Hypothalamus (tissue), 51 donors: ENCODE measurements around the gene REPS2.

Experiments used
- DNase-seq, 51 donors: peaks; one replicate each; lab custom pipeline; 2025; lab: John Stamatoyannopoulos, UW

The REPS2 gene

DNA sequence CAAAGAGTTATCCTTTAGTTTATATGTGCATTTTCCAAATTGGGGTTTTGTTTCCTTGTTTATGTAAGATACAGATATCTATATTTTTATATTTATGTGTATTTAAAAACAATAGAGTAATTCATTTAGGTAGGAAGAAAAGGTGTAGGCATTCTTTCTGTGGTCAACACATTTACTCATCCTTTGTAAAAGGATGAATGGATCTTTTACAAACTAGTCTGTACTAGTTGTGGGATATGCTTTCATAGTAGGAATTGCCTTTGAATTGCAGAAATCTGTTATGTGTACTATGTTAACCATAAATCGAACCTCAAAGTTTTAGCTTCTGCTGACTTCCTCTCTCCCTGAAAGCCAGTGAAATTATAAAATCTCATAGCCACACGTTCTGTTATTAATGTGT, 128.5 kb downstream of the REPS2 start:
- DNase-seq: no peak

DNA sequence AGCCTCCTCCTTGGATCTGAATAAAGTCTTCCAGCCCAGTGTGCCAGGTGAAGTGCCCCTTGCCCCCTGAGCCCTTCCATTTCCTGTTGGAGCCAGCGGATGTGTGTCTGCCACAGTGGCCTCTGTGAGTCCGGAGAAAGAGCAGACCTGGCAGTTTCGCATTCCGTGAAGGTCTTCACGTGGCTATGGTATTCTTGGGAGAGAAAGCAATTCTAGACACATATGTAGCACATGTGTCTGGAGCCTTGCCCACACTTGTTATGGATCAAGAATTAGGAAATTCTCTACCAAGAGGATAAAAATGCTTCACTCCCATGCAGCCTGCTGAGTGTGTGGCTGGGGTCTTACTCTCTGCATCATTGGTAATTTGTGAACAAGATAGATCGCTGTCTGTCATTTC, 130.9 kb downstream of the REPS2 start:
- DNase-seq: no peak

DNA sequence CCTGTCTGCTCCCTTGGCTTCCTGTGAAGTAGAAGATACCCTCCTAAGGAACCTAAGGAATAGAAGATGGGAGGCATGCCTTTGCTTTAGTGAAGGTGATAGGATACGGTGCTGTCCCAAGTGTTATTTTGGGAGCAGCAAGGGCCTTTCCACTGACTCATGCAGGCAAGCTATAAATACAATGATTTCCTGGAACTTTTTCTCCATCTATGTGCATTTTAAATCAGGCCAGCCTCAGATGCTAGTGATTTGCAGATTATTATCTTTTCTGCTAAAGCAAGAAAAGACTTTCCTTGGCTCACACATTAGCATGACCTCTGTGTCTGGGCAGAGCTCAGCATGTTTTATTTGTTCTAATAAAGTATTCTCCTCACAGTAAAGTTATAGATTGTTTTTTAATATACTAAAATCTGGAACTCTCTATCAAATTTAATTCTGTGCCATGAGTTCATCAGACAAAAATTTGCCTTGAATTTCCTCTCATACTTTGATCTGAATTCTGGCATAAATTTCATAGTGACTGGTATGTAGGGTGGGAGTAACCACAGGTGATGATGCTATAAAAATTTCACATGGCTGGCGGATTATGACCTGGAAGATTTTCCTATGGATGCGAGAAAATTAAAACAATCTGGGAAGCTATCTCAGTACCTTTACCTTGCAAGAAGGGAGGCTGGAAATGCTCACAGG, 131.7 kb downstream of the REPS2 start:
- no peak for DNase-seq

DNA sequence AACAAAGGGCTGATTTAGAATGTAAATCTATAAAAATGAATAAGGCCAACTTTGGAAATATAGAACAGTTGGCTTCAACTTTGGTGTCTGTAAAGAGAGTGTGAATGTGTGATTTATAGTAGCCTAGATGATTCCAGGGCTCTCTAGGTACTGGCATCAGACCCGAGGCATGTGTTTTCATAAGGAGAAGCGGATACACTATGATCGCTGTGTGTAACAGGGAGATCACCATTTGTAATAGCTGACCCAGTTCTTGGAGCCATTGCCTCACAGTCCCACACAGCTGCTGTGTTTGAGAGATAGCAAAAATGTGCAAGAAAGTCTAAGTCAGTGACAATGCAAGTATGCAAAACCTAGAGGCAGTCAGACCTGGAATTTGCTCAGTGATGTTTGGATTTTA, 135.1 kb downstream of the REPS2 start:
- DNase-seq: peak in 1 of 51 donors; percentile 8

DNA sequence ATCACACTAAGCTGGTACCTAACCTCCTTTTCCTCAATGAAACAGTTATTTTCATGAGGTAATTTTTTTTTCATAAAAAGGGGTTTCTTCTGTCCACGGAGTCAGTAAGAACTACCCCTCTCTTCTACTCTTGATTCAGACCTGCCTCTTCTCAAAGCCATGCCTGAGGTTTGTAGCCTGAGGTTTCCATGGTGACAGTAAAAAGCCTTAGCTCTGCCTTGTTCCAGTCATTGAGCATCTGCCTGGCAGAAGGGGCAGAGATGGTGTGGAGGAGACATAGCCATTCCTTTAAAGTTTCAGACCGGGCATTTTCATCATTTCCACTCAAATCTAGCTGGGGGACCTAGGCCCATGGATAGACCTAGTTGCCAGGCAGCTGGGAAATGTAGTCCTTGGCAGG, 135.5 kb downstream of the REPS2 start:
- DNase-seq: peak in 2 of 51 donors; percentile 0 to 1

DNA sequence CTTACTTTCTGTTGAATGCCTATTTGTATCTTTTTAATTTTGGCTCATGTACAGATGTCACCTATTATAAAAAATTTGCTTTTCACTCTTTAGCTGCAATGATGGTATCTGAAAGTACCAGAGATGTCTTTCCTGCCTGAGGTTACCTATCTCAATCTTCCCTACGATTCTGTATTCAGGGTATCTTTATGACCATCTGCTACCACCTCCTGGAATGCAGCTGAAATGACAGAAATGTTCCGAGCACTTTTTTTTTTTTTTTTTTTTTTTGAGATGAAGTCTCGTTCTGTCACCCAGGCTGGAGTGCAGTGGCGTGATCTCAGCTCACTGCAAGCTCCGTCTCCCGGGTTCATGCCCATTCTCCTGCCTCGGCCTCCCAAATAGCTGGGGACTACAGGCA, 136.4 kb downstream of the REPS2 start:
- peak in 1 of 51 donors; percentile 34 for DNase-seq

DNA sequence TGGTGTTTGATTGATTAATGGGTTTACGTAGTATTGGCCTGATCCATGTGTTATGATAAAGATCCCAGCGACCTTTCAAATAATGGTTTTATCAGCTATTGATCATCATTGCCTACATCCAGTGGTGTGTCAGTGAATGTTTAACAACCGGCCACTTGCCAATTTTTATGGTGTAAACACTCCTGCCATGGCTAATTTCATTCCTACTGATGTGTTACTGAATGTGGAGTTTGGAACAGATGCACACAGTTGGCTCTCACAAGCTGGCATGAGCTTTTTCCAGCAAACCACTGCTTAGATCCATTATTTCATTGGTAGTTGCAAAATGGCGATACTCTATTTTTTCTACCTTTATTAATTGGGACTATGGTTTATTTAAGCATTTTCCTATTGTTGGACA, 139.9 kb downstream of the REPS2 start:
- no peak for DNase-seq

DNA sequence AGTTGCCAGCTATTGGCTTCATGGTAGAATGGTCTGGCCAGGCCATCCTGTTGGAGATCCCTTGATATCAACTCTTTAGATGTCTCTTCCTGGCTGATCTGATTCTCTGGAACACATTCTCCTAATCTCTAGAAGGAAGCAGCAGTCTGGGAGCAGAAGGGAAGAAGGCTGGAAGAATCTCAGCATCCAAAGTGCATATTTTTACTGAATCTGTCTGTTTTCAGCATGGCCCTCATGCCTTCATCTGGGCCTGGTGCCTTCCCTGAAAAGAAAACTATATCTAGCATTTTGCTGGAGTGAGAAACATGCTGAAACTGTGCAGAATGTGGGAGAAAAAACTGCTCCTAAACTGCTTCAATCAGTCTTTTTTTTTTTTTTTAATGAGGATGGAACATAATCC, 148.7 kb downstream of the REPS2 start:
- DNase-seq: no peak

DNA sequence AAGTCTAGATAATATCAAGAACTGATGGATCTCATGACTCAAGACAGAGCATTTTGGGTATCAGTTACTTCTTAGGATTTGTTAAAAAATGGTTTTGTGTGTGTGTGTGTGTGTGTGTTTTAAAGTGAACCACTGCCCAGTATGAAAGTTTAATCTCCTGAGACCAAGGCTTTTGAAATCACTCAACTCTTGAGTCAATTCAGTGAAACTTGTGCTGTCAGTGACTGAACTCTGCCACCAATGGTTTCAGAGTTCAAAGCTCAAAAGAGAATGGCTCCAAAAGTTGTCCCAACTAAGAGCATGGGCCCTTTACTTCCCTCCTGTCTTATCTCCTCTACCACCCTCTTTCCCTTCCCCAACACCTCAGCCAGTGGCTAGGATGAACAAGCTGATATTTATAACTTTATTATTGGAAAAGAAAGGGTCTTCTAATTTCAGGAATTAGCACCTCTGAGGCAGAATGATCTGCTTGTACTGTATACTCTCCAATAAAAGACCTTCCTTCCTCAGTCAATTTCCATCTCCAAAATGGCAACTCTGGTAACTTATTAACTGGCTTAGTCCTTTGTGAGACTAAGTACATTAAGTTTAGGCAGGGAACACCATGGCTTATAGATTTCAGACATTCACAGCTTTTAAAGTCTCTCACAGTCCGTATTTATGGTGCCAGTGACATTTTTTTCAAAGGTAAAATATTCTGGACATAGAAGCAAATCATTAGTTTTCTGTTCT, 152.2 kb downstream of the REPS2 start:
- DNase-seq: no peak

DNA sequence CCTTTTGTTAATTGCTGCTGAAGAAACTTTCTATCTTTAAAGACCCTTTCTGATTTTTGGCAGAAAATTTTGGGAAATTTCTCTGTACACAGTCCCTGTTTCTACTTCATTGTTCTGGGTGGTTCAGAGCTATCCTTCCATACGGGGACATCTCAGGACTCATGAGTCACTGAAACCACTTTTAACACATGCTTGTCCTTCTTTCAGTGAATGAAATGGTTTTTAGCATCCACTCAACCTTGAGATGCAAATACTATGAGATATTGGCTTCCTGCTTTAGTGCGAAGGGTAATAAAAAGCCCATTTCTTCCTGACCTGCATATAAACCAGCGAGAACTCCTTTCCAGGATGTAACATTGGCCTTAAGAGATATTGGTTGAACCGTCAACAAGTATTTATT, 158.0 kb downstream of the REPS2 start:
- no peak for DNase-seq

DNA sequence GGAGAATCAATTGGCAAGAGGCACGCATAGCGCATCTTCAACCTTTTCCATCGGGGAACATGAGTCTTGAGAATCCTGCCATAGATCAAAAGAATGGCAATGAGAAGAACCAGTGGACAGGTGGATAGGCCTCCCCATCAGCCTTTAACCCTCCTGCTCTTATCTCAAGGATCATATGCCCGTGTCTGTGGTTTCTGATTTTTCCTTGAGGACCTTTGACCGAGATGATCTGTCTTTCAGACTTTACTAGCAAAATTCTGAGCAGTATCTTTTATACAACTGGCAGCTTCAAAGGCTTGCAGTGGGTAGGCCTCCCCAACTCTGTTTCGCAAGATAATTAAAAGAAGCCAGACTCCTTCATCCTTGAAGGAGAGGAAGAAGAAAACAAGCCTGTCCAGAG, 174.4 kb downstream of the REPS2 start:
- no peak for DNase-seq

DNA sequence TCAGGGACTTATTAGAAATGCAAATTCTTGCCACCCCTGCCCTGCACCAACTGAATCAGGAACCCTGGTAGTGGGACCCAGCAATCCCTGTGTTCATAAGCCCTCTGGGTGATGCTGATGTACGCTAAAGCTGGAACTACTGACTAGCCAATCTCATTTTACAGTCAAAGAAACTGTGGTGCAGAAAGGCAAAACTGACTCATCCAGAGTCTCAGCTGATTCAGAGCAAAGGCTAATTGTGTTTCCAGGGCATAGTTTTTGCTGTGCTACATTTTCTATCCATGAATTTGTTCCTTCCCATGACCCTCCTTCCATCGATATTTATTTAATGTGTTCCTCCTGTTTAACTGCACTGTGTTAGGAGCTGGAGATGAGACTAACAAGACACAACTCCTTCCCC, 207.5 kb downstream of the REPS2 start:
- DNase-seq: no peak

DNA sequence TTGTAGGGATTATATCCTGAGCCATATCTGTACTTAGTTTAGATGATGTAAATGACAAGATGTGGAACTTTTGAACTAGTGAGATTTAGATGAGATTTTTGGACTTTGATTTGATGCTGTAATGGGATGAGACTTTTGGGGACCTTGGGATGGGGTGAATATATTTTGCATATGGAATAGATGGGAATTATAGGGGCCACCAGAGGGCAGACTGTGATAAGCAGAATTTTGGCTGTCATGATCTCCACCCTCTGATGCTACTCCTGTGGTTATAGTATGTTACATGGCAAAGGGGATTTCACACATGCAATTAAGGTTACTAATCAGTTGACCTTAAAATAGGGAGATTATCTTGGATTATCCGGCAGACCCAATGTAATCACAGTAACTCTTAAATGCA, 214.5 kb downstream of the REPS2 start:
- DNase-seq: no peak

DNA sequence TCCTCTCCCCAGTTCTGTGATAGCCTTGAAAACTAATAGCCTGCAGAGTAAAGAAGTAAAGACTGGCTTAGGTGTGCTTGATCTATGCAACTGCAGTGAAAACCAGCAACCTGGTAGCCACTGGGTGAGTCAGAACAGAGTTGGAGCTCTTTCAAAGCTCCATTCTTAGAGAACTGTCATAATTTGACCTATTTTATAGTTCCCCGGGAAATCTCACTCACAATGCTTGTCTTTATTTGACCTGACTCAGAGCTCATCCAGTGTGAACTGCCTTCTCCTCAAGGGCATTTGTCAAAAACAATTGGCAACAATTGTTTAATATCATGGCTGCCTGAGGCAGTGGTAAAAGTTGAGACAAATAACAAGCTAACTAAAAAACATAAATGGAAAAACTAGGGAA, 215.5 kb downstream of the REPS2 start:
- DNase-seq: no peak

DNA sequence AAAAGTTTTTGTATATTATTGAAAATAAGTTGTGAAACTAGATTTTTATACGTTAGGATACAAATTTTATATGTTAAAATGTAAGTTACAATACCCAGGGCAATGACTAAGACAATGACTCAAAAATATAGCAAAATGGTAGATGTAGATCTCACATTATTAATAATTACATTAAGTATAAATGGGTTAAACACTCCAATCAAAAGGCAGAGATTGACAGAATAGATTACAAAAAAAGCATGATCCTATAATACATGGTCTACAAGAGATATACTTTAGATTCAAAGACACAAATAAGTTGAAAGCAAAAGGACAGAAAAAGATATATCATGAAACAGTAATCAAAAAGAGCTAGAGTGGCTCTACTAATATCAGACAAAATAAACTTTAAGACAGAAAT, 217.6 kb downstream of the REPS2 start:
- no peak for DNase-seq

DNA sequence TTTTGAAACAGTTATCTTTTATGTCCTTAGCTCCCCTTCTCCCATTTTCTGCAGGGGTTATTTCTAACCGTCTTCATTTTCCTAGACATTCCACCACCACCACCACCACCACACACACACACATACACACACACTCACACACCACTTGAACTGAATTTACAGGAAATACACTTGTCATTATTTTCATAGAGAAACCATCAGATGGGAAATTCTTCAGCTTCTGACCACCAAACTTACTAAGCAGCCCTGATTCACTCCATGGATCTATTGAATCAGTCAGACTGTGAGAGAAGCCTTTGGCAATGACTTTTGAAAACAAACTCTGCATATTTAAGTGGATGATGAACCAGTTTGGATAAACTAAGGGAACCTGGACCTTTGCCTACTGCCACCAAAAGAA, 218.5 kb downstream of the REPS2 start:
- DNase-seq: no peak

DNA sequence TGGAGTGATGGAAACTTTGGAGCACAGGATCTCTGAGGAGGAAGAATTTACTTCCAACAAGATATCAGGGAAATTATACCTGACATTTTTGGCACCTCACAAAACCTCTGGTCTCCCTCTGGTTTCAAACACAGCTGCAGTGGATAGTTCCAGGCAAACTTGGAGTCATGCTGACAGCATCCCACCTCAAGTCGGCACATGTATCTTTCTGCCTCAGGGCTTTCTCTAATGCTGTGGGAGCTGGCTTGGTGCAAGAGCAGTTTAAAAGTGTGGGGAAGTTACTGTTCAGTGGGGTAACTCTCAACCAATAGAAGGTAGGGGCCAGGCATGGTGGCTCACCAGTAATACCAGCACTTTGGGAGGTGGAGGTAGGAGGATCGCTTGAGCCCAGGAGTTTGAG, 221.5 kb downstream of the REPS2 start:
- no peak for DNase-seq

DNA sequence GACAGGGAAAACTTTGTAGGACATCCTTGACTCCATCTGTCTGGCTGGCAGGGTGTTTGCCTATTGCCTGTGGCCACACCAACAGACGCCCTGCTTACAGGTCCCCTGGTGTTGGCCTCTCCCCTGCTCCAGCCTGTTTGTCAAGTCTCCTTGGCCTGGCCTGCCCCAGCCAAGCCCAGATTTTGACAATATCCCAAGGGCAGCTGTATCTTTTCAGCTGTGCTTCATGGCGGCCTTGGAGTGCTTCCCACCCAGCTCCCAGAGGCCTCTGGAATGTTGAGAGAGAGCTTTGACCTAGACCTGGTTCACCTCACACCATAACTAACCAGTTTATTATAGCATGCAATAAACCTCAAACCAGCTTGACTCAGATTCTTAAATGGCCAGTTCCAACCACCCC, 224.5 kb downstream of the REPS2 start:
- no peak for DNase-seq

DNA sequence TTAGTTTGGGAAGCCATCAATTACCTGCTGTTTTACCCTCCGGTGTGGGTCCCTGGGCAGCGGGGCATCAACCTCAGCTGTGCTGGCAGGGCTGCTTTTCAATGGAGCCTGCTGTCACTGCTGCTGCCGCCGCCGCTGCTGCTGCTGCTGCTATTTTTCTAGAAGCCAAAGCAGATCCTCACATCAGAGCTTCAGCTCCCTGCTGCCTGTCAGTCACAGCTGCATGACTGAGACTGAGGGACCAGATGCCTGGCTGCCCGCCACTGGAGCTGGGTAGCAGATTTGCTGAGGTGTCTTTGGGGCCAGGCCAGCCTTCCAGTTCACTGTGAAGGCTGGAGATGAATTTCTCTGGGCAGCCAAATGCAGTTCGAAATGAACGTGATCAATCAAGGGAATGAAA, 228.2 kb downstream of the REPS2 start:
- DNase-seq: peak in 47 of 51 donors; percentile 0 to 69 (median 20)

DNA sequence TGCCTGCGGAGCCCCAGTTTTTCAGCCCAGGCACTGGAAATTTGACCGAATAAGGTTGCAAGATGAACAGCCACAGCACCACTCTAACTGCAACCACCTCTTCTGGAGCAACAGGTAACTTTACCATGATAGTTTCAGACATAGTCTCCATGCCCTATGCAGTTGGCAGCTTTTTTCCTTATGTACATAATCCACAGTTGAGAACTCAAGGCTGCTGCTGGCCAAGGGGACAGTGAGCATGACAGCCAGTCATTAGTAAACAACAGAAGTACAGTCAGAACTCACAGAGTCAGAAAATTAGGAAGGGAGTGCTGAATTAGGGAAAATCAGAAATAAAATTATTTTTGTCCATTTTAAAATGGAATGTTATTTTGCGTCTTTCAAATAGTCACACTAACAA, 235.9 kb downstream of the REPS2 start:
- DNase-seq: no peak

DNA sequence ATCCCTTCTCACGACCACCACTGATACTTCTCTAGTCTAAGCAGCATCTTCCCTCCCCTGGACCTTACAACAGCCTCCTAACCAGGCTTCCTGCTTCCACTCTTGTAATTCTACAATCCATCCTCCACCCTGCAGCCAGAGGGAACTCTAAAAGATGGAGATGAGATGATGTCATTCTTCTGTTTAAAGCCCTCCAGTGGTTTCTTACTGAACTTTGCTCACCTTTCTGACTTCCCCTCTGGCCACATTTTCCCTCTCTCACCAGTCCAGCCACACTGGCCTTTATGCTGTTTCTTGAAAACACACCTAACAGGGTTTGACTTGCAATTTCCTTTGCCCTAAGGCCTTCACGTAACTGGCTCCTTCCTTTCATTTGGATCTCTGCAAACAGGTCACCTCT, 237.1 kb downstream of the REPS2 start:
- DNase-seq: no peak

DNA sequence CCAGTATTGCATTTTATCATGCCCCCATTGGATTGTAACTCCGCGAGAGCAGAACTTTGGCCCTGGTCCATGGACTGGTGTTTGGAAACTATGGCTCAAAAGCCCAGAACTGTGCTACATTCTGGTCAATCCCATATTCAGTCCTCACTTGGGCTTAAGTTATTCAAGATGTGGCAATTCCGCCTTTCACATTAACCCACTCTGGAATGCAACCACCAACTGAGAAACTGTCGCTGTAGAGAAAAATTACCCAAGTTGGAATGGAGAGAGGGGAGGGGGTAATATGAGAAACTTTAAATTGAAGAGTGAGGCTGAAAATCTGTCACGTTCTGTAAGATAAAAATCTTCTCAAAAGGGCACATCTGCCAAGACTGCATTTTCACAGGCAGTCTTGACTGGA, 239.0 kb downstream of the REPS2 start:
- DNase-seq: no peak
